Smooth muscle cell (in vitro differentiated cells): ENCODE results near the gene NFIA. TPM values are rescaled to one million over a fixed set of nuclear protein-coding genes. Genes with fewer than 3 reads are reported as not detected.

Source experiments
- DNase-seq: peaks from one replicate; lab custom pipeline; 2025; ENCODE audit not compliant: unreplicated experiment; lab: John Stamatoyannopoulos, UW
- H2AFZ ChIP-seq: fragments of 200-600 bp; sonication (generic); 2 replicates; pipeline ENCODE4 v1.6.0; 2016; ENCODE audit warnings: antibody characterized with exemption, low read depth, mild to moderate bottlenecking
- H3F3A ChIP-seq: fragments of 200-600 bp; sonication (generic); 2 replicates; pipeline ENCODE4 v1.6.0; 2017; ENCODE audit warnings: antibody characterized with exemption, low read depth
- H3K27ac ChIP-seq: fragments of 200-600 bp; sonication (generic); 2 replicates; pipeline ENCODE4 v1.5.1; 2016; ENCODE audit warnings: low read depth, mild to moderate bottlenecking
- H3K27me3 ChIP-seq: fragments of 200-600 bp; sonication (generic); 2 replicates; pipeline ENCODE4 v1.6.1; 2016; ENCODE audit warnings: low read depth, mild to moderate bottlenecking
- H3K36me3 ChIP-seq: fragments of 200-600 bp; sonication (generic); 2 replicates; pipeline ENCODE4 v1.5.1; 2016; ENCODE audit warnings: low read depth
- H3K4me1 ChIP-seq: fragments of 200-600 bp; sonication (generic); 2 replicates; pipeline ENCODE4 v1.5.1; 2016; ENCODE audit warnings: low read depth
- H3K4me2 ChIP-seq: fragments of 200-600 bp; sonication (generic); 2 replicates; pipeline ENCODE4 v1.6.0; 2016; ENCODE audit warnings: mild to moderate bottlenecking
- H3K4me3 ChIP-seq: fragments of 200-600 bp; sonication (generic); 2 replicates; pipeline ENCODE4 v1.5.1; 2016; ENCODE audit warnings: mild to moderate bottlenecking
- H3K79me2 ChIP-seq: fragments of 200-600 bp; sonication (generic); 2 replicates; pipeline ENCODE4 v1.6.0; 2016; ENCODE audit warnings: low read depth, mild to moderate bottlenecking
- H3K9ac ChIP-seq: fragments of 200-600 bp; sonication (generic); 2 replicates; pipeline ENCODE4 v1.6.0; 2016; ENCODE audit warnings: low read depth
- H3K9me3 ChIP-seq: fragments of 200-600 bp; sonication (generic); replicated peaks from 2 replicates; pipeline ENCODE4 v1.5.1; 2016; ENCODE audit warnings: low read depth
- H4K20me1 ChIP-seq: fragments of 200-600 bp; sonication (generic); 2 replicates; pipeline ENCODE4 v1.6.0; 2016; ENCODE audit warnings: low read depth
- CTCF ChIP-seq: fragments of 200-600 bp; sonication (generic); IDR thresholded peaks from 2 replicates; pipeline ENCODE4 v1.5.1; 2017; ENCODE audit warnings: borderline replicate concordance, mild to moderate bottlenecking, antibody characterized with exemption; ENCODE audit not compliant: insufficient read depth, poor library complexity, severe bottlenecking
- WGBS: methylation state at CpG from one replicate; pipeline ENCODE4 v1.1.7; 2016; ENCODE audit warnings: low lambda C conversion rate; 5-methylcytosine and 5-hydroxymethylcytosine counted together
- polyA plus RNA-seq: library from polyadenylated mRNA; unstranded; fragments of >200 nt; fragmentation: Nextera tagmentation; extraction: Ambion mirVana; gene quantifications from 2 replicates; pipeline ENCODE4 v1.2.1, GENCODE V29; 2016
- total RNA-seq: library from RNA; depleted of rRNA; stranded (reverse); fragments of >200 nt; gene quantifications from 2 replicates; pipeline ENCODE4 v1.2.3, GENCODE V29; 2014

The NFIA gene
- total and polyA plus RNA-seq, 2 experiments from 2014 or later: 5.0 to 6.2 TPM

DNA sequence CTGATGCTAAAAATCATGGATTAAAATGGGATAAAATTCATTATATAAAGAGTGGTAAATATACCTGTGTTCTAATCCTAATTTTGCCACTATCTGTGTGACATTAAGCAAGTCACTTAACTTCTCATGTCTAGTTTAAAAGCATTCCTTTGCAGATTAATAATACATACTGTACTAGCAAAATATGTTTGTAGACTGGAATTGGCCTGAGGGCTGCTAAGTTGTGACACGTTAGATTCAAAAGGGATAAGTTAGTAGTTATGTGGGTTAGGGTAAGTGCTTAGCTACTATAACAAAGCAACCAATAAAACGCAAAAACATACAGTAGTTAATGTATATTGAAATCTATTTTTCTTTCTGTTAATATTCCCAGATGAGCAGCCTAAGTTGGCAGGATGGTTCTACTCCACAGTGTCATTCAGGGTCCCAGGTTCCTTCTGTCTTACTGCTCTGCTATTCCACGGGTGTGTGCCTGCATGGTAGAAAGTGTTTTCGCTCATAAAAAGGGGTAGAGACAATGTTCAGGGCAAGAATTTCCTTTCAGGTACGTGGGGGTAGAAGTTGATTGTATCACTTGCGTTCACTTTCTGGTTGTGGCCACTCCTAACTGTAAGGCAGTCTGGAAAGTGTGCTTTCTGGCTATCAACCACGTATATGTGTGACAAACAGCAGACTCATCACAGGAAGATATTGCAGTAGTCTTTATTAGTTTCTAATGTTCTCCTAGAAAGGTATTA, 239.8 kb downstream of the NFIA start:
- Histone ChIP-seq H3K4me1 (peaks cover 20% of the 10 kb centered on the region), H4K20me1 (no peaks in the 10 kb centered on the region), H3K4me2 (no peak overlapping the region), H3K36me3 (no peaks in the 10 kb centered on the region), H3K9ac (peak overlapping the region; percentile 33), H3K4me3 (no peak overlapping the region), H3F3A (no peaks in the 10 kb centered on the region), H3K27ac (peak overlapping the region; percentile 81), H3K27me3 (no peaks in the 10 kb centered on the region), H3K79me2 (no peaks in the 10 kb centered on the region), H3K9me3 (no peaks in the 10 kb centered on the region), H2AFZ (no peak overlapping the region)
- 80% methylated on average over 7 of the region's 7 CpGs for WGBS
- no peak for DNase-seq
- no peak for TF ChIP-seq CTCF

DNA sequence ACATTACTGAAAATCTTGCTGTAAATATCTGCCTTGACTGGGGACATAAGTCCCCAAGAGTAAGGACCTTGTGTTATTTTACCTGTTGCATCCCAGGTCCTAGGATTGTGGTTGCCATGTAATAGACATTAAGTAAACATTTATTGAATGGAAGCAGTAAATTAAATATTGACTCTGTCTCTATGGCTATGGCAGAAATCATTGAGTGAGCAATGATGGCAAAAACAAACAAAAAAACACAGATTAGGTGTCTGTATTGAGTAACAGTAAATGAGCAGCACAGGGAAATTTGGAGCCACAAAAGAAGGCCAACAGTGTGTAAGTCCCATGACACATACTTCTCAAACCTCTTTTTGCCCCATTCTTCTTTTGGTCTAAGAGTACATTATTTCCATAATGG, 240.4 kb downstream of the NFIA start:
- peak overlapping the region; percentile 81 for H3K27ac ChIP-seq
- no peaks in the 10 kb centered on the region for H3F3A ChIP-seq
- H3K4me1 ChIP-seq: peaks cover 20% of the 10 kb centered on the region
- H3K27me3 ChIP-seq: no peaks in the 10 kb centered on the region
- TF ChIP-seq CTCF: no peak
- H3K9me3 ChIP-seq: no peaks in the 10 kb centered on the region
- H3K36me3 ChIP-seq: no peaks in the 10 kb centered on the region
- peak overlapping the region; percentile 33 for H3K9ac ChIP-seq
- no peaks in the 10 kb centered on the region for H3K79me2 ChIP-seq
- no peak for DNase-seq
- H3K4me2 ChIP-seq: no peak overlapping the region
- H3K4me3 ChIP-seq: no peak overlapping the region
- H2AFZ ChIP-seq: no peak overlapping the region
- no peaks in the 10 kb centered on the region for H4K20me1 ChIP-seq

GRCh38 chr1:61323681-61324328, 241.4 kb downstream of the NFIA start:
- Histone ChIP-seq H3K4me1 (peaks cover 12% of the 10 kb centered on the region), H2AFZ (no peak overlapping the region), H3K79me2 (no peaks in the 10 kb centered on the region), H3K9ac (no peak overlapping the region), H3K27ac (peak overlapping the region; percentile 81), H4K20me1 (no peaks in the 10 kb centered on the region), H3F3A (no peaks in the 10 kb centered on the region), H3K4me3 (no peak overlapping the region), H3K9me3 (no peaks in the 10 kb centered on the region), H3K4me2 (no peak overlapping the region), H3K27me3 (no peaks in the 10 kb centered on the region), H3K36me3 (no peaks in the 10 kb centered on the region)
- TF ChIP-seq CTCF: no peak
- 83% methylated on average over 6 of the region's 6 CpGs for WGBS
- DNase-seq: no peak

DNA sequence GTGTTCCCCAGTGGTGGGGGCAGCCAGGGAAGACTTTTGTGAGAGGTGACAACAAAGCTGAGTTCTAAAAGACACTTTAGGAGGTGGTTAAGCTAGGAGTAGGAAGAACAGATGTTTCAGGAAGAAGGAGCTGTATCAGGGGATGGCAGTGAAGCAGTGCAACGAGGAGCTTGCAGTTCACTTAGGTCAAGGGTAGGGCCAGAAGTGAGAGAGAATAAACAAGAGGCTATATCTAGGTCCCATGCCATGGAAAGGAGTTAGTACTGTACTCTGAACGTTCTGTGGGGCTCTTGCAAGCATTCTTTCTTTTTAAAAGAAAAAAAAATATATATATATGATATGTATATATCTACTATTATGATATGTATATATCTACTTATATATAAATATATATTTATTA, 244.4 kb downstream of the NFIA start:
- Histone ChIP-seq H3K27ac (no peak overlapping the region), H3K79me2 (no peaks in the 10 kb centered on the region), H3K9me3 (no peaks in the 10 kb centered on the region), H4K20me1 (no peaks in the 10 kb centered on the region), H3K27me3 (no peaks in the 10 kb centered on the region), H2AFZ (no peak overlapping the region), H3K4me1 (no peaks in the 10 kb centered on the region), H3K9ac (no peak overlapping the region), H3K4me3 (no peak overlapping the region), H3F3A (no peaks in the 10 kb centered on the region), H3K4me2 (no peak overlapping the region), H3K36me3 (no peaks in the 10 kb centered on the region)
- 61% methylated on average over 2 of the region's 2 CpGs for WGBS
- DNase-seq: no peak
- no peak for TF ChIP-seq CTCF
